Measurements from ENCODE around the gene PRKG1.
"Not testable (repeated sequence)": the region's sequence is repeated elsewhere in the genome, so short reads cannot be mapped to it uniquely, and the experiment has no call there.

Gene PRKG1

DNA sequence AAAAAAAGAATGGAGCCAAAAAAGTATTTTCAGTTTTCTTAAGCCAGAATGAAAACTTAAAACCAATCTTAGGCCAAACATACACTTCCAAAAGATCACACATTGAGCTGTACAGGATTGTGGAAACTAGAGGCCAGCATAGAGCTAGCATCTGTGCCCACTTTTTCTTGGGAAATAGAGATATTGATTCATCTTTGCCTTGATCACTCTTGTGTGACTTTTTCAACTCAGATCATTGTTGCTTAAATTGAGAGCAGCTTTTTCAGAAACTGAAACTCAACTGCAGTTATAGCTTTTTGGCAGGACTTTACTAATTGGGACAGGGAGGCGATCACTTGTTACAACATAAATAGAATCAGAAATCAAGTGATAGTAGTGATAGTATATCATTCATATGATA, 132.2 kb downstream of the PRKG1 start:
- DNase-seq (no peak), ATAC-seq (no peak)
- Mint-ChIP-seq H3K4me1 (no peaks in the 10 kb centered on the region), H3K4me3 (no peak overlapping the region), H3K27ac (no peak overlapping the region), H3K9me3 (no peaks in the 10 kb centered on the region), H3K27me3 (no peaks in the 10 kb centered on the region)

DNA sequence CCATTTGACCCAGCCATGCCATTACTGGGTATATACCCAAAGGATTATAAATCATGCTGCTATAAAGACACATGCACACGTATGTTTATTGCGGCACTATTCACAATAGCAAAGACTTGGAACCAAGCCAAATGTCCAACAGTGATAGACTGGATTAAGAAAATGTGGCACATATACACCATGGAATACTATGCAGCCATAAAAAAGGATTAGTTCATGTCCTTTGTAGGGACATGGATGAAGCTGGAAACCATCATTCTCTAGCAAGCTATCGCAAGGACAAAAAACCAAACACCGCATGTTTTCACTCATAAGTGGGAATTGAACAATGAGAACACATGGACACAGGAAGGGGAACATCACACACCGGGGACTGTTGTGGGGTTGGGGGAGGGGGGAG, 138.7 kb downstream of the PRKG1 start:
- H3K27ac Mint-ChIP-seq, ATAC-seq, H3K9me3 Mint-ChIP-seq, H3K4me3 Mint-ChIP-seq, H3K4me1 Mint-ChIP-seq, H3K27me3 Mint-ChIP-seq, DNase-seq: not testable (repeated sequence)

DNA sequence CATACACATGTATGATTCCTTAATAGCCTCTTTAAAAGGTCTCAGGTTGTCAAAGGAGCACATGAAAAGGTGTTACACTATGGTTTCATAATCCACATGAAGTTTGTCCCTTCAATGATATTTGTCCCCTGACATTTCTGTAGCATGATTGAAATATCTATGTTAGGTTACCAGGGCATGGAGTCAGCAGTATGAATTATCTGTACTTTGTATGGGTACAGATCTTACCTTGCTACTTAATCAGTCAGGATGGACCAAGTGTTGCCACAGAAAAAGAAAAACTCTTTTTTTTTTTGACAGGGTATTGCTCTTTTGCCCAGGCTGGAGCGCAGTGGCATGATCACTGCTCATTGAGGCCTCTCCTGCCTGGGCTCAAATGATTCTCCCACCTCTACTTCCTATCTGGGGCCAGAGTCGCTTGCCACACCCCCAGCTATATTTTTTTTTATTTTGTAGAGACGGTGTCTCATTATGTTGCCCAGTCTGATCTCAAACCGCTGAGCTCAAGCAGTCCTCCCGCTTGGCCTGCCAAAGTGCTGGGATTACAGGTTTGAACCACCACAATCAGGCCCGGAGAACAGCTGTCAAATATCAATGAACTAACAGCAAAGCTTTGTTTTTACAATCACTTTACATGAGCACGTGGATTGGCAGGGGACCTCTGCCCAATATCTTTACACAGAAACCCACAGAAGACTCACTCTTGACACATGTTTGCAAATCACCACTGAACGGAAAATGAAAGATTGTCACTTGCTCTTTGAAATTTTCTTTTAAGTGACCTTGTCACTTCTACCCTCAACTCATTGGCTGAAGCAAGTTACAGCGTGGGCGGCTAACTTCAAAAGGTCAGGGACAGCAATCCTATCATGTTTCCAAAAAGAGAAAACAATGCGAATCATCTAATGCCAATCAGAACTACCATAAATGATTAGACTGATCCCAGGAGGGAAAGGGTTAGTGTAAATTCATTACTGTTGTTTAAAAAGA, 140.2 kb downstream of the PRKG1 start:
- Mint-ChIP-seq H3K9me3 (no peaks in the 10 kb centered on the region), H3K4me1 (no peaks in the 10 kb centered on the region), H3K27ac (no peak overlapping the region), H3K4me3 (no peak overlapping the region), H3K27me3 (no peaks in the 10 kb centered on the region)
- DNase-seq (no peak), ATAC-seq (no peak)

DNA sequence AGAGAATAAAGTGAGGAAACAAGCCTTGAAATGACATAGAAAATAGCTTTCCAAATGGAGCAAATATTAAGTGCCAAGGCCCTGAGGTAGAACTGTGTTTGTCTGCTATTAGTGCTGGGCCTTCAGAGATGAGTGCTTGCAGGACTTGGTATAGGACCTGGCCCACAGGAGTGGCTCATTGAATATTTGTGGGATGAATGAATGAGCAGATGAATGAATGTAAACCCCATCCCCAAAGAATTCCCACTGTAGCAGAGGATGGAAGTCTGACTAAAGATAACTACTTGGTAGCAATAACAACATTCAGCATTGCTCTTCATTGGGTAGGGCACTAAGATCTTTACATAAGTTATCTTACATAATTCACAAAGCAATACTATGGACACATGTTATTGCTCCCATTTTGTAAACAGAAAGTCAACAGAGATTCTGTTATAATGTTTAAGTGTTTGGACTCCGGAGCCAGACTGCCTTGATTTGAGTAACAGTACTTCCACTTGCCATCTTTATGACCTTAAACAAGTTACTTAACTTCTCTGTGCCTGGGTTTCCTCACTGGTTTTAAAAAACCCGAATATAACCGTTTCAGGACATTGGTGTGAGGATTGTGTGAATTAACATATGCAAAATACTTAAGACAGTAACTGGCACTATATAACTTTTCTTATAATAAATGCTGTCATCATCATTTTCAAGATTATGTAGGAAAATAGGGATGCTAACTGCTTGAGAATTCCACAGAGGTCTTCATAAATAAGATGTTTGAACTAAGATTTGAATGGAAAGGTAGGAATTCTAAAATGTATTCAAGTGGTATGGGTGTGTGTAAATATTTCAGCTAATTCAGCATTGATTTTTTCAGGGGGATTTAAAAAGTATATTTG, 141.9 kb downstream of the PRKG1 start:
- Mint-ChIP-seq H3K27ac (no peak overlapping the region), H3K4me3 (no peak overlapping the region), H3K9me3 (no peaks in the 10 kb centered on the region), H3K4me1 (no peaks in the 10 kb centered on the region), H3K27me3 (no peaks in the 10 kb centered on the region)
- DNase-seq (no peak), ATAC-seq (no peak)

DNA sequence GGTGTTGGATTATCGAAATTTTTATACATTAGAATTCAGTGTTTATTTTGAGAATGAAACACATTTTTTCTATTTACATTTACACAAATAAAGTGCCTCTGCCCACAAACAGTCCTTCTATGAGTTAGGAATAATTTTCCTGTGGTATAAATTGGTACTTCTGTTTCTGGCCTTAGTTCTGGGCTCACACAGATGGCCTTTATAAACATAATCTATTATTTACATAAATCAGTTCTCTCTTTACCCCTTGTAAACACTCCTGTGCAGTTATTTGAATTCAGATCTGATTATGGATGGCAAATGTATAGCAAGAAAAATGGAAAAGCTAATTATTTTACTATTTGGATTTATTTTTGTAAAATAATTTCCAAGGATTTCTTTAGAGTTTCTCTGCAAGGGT, 143.2 kb downstream of the PRKG1 start:
- Mint-ChIP-seq H3K4me1 (no peaks in the 10 kb centered on the region), H3K27ac (no peak overlapping the region), H3K4me3 (no peak overlapping the region), H3K9me3 (no peaks in the 10 kb centered on the region), H3K27me3 (no peaks in the 10 kb centered on the region)
- DNase-seq (no peak), ATAC-seq (no peak)

DNA sequence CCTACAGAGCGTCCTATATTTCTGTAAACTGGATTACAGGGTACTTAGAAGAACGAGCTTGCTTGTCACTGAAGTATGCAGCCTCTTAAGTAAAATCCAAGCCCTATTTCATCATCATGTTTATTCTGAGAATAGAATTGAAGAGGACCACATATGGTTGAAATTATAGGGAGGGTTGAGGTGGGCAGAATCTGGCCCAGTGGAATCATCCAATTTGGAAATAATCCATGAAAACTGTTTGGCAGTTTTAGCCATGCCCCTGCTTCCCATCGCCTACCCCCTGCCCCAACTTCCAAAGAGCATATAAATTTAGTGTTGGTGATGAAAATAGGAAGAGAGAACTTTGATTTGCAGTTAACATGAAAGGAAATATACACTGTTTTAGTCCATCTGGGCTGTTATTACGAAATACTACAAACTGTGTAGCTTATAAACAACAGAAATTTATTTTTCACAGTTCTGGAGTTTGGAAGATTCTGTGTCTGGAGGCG, 150.4 kb downstream of the PRKG1 start:
- no peak for ATAC-seq
- no peaks in the 10 kb centered on the region for H3K9me3 Mint-ChIP-seq
- no peaks in the 10 kb centered on the region for H3K27me3 Mint-ChIP-seq
- no peaks in the 10 kb centered on the region for H3K4me1 Mint-ChIP-seq
- H3K4me3 Mint-ChIP-seq: no peak overlapping the region
- DNase-seq: no peak
- no peak overlapping the region for H3K27ac Mint-ChIP-seq

DNA sequence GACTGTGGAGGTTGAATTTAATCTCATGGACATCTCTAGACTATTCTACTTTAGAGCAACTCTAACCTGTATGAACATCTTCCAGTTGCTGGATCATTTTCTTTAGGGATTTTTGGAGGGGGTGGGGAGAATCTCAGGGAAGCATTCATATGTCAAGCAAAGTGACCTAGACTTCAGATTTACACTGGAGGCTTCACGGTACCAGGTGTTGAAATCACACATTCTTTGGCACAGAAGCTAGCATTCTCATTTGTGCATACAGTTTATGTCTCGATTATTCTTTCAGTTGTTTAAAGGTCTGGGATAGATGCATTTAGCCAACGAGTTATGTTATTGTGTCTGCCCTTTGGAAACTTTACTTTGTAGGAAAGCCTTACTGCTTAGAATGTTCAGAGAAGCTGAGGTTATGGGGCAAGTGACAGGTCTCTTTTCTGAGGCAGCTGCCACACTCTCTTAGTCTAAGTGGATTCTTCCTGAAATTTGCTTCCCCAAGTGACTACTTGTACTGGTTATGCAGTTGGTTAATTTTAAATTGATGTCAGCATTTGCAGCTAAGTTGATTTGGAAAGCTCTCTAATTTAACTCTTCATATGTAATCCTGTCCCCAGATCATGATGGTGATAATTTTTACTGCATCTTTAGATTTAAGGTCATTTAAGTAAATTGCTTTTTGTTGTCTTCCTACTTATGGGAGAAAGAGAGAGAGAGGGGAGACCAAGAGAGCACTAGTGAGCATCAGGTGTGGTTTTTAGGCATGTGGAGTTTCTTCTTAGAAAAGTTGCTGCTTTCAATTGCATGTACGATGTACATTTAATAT, 153.8 kb downstream of the PRKG1 start:
- Mint-ChIP-seq H3K27ac (no peak overlapping the region), H3K4me3 (no peak overlapping the region), H3K4me1 (no peaks in the 10 kb centered on the region), H3K27me3 (no peaks in the 10 kb centered on the region), H3K9me3 (no peaks in the 10 kb centered on the region)
- ATAC-seq (no peak), DNase-seq (no peak)

DNA sequence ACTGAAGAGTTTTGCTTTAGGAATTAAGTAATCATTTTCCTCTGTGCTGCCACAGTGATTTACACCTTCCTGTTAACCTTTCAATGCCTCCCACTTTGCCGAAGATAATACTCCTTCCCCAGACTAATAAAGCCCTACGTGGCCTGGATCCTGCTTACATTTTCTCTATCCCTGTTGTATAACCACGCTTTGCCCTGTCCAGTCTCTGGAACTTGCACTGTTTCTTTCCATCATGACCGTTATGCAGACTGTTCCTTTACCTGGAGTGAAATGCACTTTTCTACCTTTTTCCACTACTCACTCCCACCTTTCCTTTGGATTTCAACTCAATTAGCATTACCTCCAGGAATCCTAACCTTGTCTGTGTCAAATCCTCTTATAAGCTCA, 154.4 kb downstream of the PRKG1 start:
- DNase-seq (no peak), ATAC-seq (no peak)
- no peaks in the 10 kb centered on the region for H3K4me1 Mint-ChIP-seq
- H3K4me3 Mint-ChIP-seq: no peak overlapping the region
- no peak overlapping the region for H3K27ac Mint-ChIP-seq
- no peaks in the 10 kb centered on the region for H3K9me3 Mint-ChIP-seq
- no peaks in the 10 kb centered on the region for H3K27me3 Mint-ChIP-seq

DNA sequence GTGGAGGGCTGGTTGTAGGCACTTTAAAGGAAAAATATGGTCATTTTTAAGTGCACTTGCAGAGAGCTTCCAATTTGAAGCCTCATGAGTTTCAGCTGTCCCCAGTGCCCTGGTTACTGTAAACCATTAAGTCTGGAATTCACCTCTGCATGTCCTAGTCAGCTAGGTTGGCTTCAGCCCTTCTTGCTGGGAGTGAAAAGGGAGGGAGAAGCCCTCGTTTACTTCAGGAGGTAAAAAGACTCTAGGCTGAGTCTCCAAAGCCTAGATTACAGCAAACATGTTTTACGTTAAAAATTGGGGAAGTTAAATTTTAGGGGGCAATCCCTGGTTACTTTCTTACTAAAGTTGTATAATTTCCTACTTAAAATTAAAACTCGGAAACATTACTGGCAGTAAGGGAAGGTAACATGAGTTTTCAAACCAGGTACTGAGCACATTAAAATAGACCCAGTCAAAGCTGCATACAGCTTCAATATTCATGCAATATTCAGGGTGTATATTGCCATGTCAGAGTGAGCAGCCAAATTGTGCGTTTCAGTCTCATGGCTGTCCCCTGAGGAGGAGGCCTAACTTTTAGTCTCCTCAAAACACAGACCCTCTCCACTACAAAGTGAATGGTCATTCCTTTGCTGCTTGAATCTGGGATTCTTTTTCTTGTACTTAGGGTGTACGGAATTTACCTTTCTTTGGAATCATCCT, 156.7 kb downstream of the PRKG1 start:
- Mint-ChIP-seq H3K9me3 (no peaks in the 10 kb centered on the region), H3K27me3 (no peaks in the 10 kb centered on the region), H3K4me1 (no peaks in the 10 kb centered on the region), H3K4me3 (no peak overlapping the region), H3K27ac (no peak overlapping the region)
- DNase-seq (no peak), ATAC-seq (no peak)

DNA sequence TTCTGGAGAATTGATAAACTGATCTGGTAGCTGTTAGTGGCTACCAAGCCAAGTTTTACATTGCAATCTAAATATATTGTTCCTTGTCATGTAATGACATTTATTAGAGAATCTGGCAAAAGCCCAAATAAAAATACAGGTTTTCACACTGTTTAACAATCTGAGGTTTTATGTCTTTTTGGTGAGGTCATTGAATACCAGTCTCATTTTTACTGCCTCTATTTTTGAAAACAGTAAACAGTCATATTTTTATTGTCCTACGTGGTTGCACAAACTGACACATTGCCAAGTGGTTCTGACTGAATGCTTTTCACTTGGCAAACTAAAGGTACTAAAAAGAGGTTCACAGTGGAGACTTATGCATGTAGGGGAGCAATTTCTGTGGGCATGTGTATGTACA, 157.5 kb downstream of the PRKG1 start:
- no peaks in the 10 kb centered on the region for H3K4me1 Mint-ChIP-seq
- no peak overlapping the region for H3K27ac Mint-ChIP-seq
- DNase-seq: no peak
- no peak for ATAC-seq
- no peaks in the 10 kb centered on the region for H3K9me3 Mint-ChIP-seq
- no peak overlapping the region for H3K4me3 Mint-ChIP-seq
- no peaks in the 10 kb centered on the region for H3K27me3 Mint-ChIP-seq

DNA sequence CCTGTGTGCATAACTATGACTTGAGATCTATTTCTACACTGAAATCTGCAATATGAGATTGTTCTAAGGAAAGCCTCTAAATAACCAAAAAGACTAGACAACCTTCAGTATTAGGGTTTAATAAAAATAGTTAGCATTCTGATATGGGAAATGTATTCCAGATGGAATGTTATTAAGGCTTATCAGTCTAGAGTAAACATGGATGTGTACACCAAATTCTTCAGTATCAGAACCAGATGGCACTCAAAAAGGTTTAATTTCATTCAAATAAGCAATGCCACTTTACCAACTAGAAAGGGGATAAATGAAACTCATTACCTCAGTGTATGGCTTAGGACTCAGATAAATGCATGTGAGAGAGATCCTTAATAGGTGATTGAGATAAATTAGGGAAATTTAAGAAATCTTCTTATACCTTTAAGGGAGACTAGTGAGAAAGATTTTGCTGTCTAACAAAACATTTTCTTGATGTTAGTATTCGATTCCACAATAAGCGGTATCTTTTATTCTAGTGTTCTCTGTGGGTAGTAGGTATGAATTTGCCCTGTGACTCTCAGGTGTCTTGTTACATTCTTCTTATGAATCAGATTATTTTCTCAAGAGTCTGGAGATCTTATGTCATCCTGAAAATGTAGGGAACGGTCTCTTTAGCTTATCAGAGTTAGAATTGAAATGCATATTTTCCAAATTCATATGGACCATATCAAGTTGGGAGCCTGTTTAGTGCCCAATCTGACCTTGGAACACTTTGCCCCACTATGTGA, 159.2 kb downstream of the PRKG1 start:
- Mint-ChIP-seq H3K4me1 (no peaks in the 10 kb centered on the region), H3K4me3 (no peak overlapping the region), H3K9me3 (no peaks in the 10 kb centered on the region), H3K27me3 (no peaks in the 10 kb centered on the region), H3K27ac (no peak overlapping the region)
- ATAC-seq (no peak), DNase-seq (no peak)

DNA sequence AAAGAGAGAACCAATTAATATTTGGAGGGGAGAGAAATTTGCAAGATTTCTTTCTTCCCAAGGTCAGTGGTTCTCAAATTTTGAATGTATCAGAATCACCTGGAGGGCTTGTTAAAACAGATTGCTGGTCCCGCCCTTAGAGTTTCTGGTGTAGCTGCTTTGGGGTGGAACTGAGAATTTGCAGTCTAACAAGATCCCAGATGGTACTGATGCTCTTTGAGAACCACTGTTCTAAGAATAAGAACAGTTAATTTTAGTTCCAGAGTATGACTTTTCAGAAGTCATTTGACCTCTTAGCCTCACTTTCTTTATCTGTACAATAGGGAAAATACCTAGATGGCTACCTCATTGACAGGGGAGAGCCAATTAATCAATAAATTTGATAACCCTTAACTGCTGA, 161.6 kb downstream of the PRKG1 start:
- H3K9me3 Mint-ChIP-seq: no peaks in the 10 kb centered on the region
- H3K4me1 Mint-ChIP-seq: no peaks in the 10 kb centered on the region
- H3K4me3 Mint-ChIP-seq: no peak overlapping the region
- H3K27me3 Mint-ChIP-seq: no peaks in the 10 kb centered on the region
- no peak overlapping the region for H3K27ac Mint-ChIP-seq
- no peak for ATAC-seq
- DNase-seq: no peak

DNA sequence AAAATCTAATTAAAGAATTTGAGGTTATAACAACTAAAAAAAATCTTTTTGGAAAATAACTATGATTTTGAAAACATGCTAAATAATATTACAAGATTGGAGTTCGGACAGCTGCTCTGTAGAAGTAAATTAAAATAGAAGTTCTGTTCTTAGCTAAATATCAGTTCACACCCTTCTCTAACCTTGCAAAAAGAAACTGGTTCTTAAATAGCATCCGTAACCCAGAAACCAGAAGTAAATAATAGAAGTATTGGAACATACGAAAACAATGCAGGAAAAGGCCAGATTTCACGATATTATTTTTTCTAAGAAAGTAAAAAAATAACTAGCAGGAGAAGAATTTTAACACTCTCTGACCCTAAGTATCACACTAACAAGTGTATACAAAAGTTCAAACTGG, 164.7 kb downstream of the PRKG1 start:
- ATAC-seq: no peak
- no peaks in the 10 kb centered on the region for H3K4me1 Mint-ChIP-seq
- DNase-seq: no peak
- no peak overlapping the region for H3K4me3 Mint-ChIP-seq
- no peaks in the 10 kb centered on the region for H3K27me3 Mint-ChIP-seq
- H3K27ac Mint-ChIP-seq: no peak overlapping the region
- no peaks in the 10 kb centered on the region for H3K9me3 Mint-ChIP-seq

DNA sequence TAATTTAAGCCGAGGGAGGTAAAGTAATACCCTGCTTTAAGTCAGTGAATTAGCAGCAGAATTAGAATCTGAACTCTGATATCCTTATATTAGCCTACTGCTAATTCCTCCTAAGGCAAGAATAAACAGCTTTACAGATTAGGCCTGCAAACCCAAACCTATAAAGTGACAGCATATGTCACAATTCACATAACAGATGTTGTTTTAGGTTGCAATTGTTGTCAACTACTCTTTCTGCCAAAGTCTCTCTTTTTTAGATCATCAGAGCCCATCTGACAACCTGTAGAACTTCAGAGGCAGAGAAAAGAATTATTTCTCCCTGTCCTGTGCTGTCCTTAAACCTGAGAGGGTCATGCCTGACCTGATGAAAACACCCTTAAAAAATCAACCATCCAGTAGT, 167.2 kb downstream of the PRKG1 start:
- no peak overlapping the region for H3K27ac Mint-ChIP-seq
- no peak for DNase-seq
- no peaks in the 10 kb centered on the region for H3K4me1 Mint-ChIP-seq
- no peaks in the 10 kb centered on the region for H3K27me3 Mint-ChIP-seq
- no peak for ATAC-seq
- no peaks in the 10 kb centered on the region for H3K9me3 Mint-ChIP-seq
- no peak overlapping the region for H3K4me3 Mint-ChIP-seq

Data from stimulated activated naive CD8-positive, alpha-beta T cell treated with anti-CD3 and anti-CD28 coated beads, Interleukin-15, amount 100 ng/mL, for 72 hours (primary cell).